CD14-positive monocyte (primary cell): ENCODE data around the gene MAPRE3. TPM values are rescaled to one million over a fixed set of nuclear protein-coding genes. Genes with fewer than 3 reads are reported as not detected.

ENCODE experiments used
- DNase-seq, 3 donors: peaks; one replicate each; pipeline ENCODE4 v3.0.0-alpha.2; 2011 to 2022
- H2AFZ ChIP-seq: 2 replicates; pipeline ENCODE4 v1.6.0; 2012; ENCODE audit warnings: mild to moderate bottlenecking, low read depth, low read length, inconsistent platforms; ENCODE audit not compliant: insufficient read depth, poor library complexity, severe bottlenecking
- H3K27ac ChIP-seq, 2 donors: 1 replicate in 1 of 2; 2 replicates in 1 of 2; pipeline ENCODE4 v1.5.1; 2012 to 2013; ENCODE audit warnings: low read length in 2 of 2, control low read depth in 1 of 2, inconsistent platforms in 1 of 2, low read depth in 1 of 2, mild to moderate bottlenecking in 1 of 2
- H3K27me3 ChIP-seq, 2 donors: one replicate each; pipeline versions ENCODE4 v1.6.0 to v1.6.1; 2011 to 2013; ENCODE audit warnings: low read length in 2 of 2; ENCODE audit not compliant: control insufficient read depth in 2 of 2, insufficient read depth in 2 of 2
- H3K36me3 ChIP-seq, 2 donors: replicated peaks in 1 of 2; 1 replicate in 1 of 2; 2 replicates in 1 of 2; pipeline versions ENCODE4 v1.5.1 to v1.6.1; 2012 to 2013; ENCODE audit warnings: low read length in 2 of 2, control low read depth in 1 of 2, inconsistent platforms in 1 of 2, mild to moderate bottlenecking in 1 of 2; ENCODE audit not compliant: insufficient read depth in 2 of 2, control insufficient read depth in 1 of 2
- H3K4me1 ChIP-seq, 2 donors: 1 replicate in 1 of 2; 2 replicates in 1 of 2; pipeline versions ENCODE4 v1.5.1 to v1.6.1; 2012 to 2013; ENCODE audit warnings: low read length in 2 of 2, control low read depth in 1 of 2, inconsistent platforms in 1 of 2, mild to moderate bottlenecking in 1 of 2, moderate library complexity in 1 of 2; ENCODE audit not compliant: insufficient read depth in 2 of 2, control insufficient read depth in 1 of 2
- H3K4me2 ChIP-seq: replicated peaks from 2 replicates; pipeline ENCODE3; 2012; ENCODE audit warnings: low read length, moderate library complexity, mild to moderate bottlenecking; ENCODE audit not compliant: poor library complexity, severe bottlenecking; ENCODE audit errors: extremely low read depth
- H3K4me3 ChIP-seq, 3 experiments: fragments of 200-600 bp in 1 of 3; sonication (generic) in 1 of 3; replicated peaks in 1 of 3; 1 replicate in 2 of 3; 2 replicates in 1 of 3; pipeline ENCODE4 v1.5.1; 2011 to 2013; ENCODE audit warnings: low read length in 3 of 3, mild to moderate bottlenecking in 3 of 3, control low read depth in 2 of 3, low read depth in 2 of 3, inconsistent platforms in 1 of 3, moderate library complexity in 1 of 3
- H3K79me2 ChIP-seq: 2 replicates; pipeline ENCODE4 v1.6.0; 2012; ENCODE audit warnings: mild to moderate bottlenecking, control low read depth, inconsistent platforms, low read length, moderate library complexity; ENCODE audit not compliant: insufficient read depth
- H3K9ac ChIP-seq: 2 replicates; pipeline ENCODE4 v1.6.0; 2017; ENCODE audit warnings: low read length, mild to moderate bottlenecking; ENCODE audit not compliant: insufficient read depth, poor library complexity, severe bottlenecking
- H3K9me3 ChIP-seq, 2 donors: replicated peaks in 1 of 2; 1 replicate in 1 of 2; 2 replicates in 1 of 2; pipeline versions ENCODE4 v1.5.1 to v1.6.1; 2012 to 2013; ENCODE audit warnings: low read length in 2 of 2, control low read depth in 1 of 2; ENCODE audit not compliant: control insufficient read depth in 1 of 2, insufficient read depth in 1 of 2
- H4K20me1 ChIP-seq: 2 replicates; pipeline ENCODE4 v1.6.0; 2012; ENCODE audit warnings: mild to moderate bottlenecking, low read length, control low read depth, moderate library complexity; ENCODE audit not compliant: insufficient read depth
- H3K27ac Mint-ChIP-seq, 7 donors: one replicate each; pipeline ENCODE4 v1.8.0; 2020; ENCODE audit warnings: mild to moderate bottlenecking in 7 of 7, mixed read lengths in 7 of 7, moderate library complexity in 6 of 7, inconsistent platforms in 2 of 7
- H3K27me3 Mint-ChIP-seq, 3 donors: one replicate each; pipeline ENCODE4 v1.8.0; 2021 to 2022; ENCODE audit warnings: low read depth in 3 of 3, mild to moderate bottlenecking in 3 of 3, mixed read lengths in 3 of 3, moderate library complexity in 3 of 3, inconsistent platforms in 1 of 3
- H3K36me3 Mint-ChIP-seq, 2 donors: one replicate each; pipeline ENCODE4 v1.8.0; 2020; ENCODE audit warnings: mixed read lengths in 2 of 2, inconsistent platforms in 1 of 2, mild to moderate bottlenecking in 1 of 2
- H3K4me1 Mint-ChIP-seq: one replicate; pipeline ENCODE4 v1.8.0; 2020; ENCODE audit warnings: mild to moderate bottlenecking, mixed read lengths
- H3K4me3 Mint-ChIP-seq, 2 donors: one replicate each; pipeline ENCODE4 v1.8.0; 2020; ENCODE audit warnings: mild to moderate bottlenecking in 2 of 2, mixed read lengths in 2 of 2, moderate library complexity in 1 of 2
- H3K9me3 Mint-ChIP-seq, 7 donors: one replicate each; pipeline ENCODE4 v1.8.0; 2020 to 2022; ENCODE audit warnings: mixed read lengths in 7 of 7, mild to moderate bottlenecking in 6 of 7, moderate library complexity in 6 of 7, inconsistent platforms in 2 of 7
- WGBS: methylation state at CpG from one replicate; pipeline ENCODE4 v1.1.5; 2013; ENCODE audit warnings: missing lambda C conversion rate; ENCODE audit not compliant: insufficient coverage; 5-methylcytosine and 5-hydroxymethylcytosine counted together
- intact Hi-C, 2 donors: fragments of 100-400 bp; cut with micrococcal nuclease; formaldehyde crosslinking; loops; one replicate each; pipeline versions ENCODE4 v1.15.0 to v1.15.1; 2023
- polyA plus RNA-seq, 3 donors: library from polyadenylated mRNA; depleted of rRNA in 1 of 3; unstranded in 2 of 3; stranded (reverse) in 1 of 3; fragments of 300-500 nt in 2 of 3; fragments of >200 nt in 1 of 3; fragmentation: Illumina TruSeq in 2 of 3; gene quantifications; 1 replicate in 2 of 3; 2 replicates in 1 of 3; pipeline ENCODE4 v1.2.3, GENCODE V29; 2012 to 2021
- TF ChIP-seq, protein P1 (sequence below): fragments of 200-600 bp; IDR thresholded peaks from one replicate; pipeline ENCODE4 v1.8.0; 2022; ENCODE audit warnings: antibody characterized with exemption, mild to moderate bottlenecking

The MAPRE3 gene
- polyA plus RNA-seq, 3 donors: 2.4 to 14.4 (median 3.5) TPM

DNA sequence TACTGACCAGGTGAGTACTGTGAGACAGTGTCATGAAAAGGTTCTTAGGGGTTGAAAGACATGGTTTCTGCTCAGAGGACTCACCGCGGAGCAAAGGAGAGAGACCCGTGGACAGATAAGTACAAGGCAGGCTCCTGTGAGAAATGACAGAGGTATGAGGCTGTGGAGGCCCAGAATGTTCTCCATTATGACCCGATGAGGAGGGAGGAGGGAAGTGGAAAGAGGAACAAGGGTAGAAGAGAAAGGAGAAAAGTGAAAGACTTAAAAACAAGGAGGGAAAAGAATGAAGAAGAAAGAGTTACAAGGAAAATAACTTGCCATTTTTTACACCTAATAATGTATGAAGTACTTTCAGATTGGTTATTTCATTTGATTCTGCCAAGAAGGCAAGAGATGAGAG lies 29.8 kb downstream of the MAPRE3 start:
- no peak overlapping the region for H3K27ac ChIP-seq
- H3K4me3 ChIP-seq: no peak overlapping the region
- H4K20me1 ChIP-seq: no peaks in the 10 kb centered on the region
- no peaks in the 10 kb centered on the region for H3K27me3 ChIP-seq
- H2AFZ ChIP-seq: peak overlapping the region; percentile 9
- TF ChIP-seq, protein P1, sequence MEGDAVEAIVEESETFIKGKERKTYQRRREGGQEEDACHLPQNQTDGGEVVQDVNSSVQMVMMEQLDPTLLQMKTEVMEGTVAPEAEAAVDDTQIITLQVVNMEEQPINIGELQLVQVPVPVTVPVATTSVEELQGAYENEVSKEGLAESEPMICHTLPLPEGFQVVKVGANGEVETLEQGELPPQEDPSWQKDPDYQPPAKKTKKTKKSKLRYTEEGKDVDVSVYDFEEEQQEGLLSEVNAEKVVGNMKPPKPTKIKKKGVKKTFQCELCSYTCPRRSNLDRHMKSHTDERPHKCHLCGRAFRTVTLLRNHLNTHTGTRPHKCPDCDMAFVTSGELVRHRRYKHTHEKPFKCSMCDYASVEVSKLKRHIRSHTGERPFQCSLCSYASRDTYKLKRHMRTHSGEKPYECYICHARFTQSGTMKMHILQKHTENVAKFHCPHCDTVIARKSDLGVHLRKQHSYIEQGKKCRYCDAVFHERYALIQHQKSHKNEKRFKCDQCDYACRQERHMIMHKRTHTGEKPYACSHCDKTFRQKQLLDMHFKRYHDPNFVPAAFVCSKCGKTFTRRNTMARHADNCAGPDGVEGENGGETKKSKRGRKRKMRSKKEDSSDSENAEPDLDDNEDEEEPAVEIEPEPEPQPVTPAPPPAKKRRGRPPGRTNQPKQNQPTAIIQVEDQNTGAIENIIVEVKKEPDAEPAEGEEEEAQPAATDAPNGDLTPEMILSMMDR: no peak
- no peaks in the 10 kb centered on the region for H3K36me3 ChIP-seq
- Mint-ChIP-seq H3K9me3 (no peaks in the 10 kb centered on the region), H3K4me3 (no peak overlapping the region), H3K27ac (peak overlapping the region in 5 of 7 donors; percentile 11 to 64 (median 27)), H3K36me3 (no peaks in the 10 kb centered on the region), H3K4me1 (peaks cover 13% of the 10 kb centered on the region), H3K27me3 (peaks cover 0 to 3% (median 1%) of the 10 kb centered on the region in 3 donors)
- H3K9ac ChIP-seq: no peak overlapping the region
- peak in 2 of 3 donors; percentile 14 to 15 for DNase-seq
- no peaks in the 10 kb centered on the region for H3K79me2 ChIP-seq
- H3K9me3 ChIP-seq: no peaks in the 10 kb centered on the region
- WGBS: 66% methylated on average over 4 of the region's 4 CpGs
- intact Hi-C loops: no loop called here
- H3K4me1 ChIP-seq: peaks cover 7% of the 10 kb centered on the region in 2 donors
- no peak overlapping the region for H3K4me2 ChIP-seq

DNA sequence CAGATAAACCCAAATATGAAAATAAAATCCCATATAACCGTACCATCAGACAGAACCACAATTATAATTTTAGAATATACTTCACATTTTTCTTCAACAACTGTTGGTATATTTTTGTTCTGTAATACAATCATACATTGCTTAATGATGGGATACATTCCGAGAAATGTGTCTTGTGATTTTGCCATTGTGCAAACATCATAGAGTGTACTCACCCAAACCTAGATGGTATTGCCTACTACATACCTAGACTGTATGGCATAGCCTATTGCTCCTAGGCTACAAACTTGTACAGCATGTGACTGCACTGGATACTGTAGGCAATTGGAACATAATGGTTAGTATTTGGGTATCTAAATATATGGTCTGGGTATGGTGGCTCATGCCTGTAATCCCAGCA lies 30.6 kb downstream of the MAPRE3 start:
- H4K20me1 ChIP-seq: no peaks in the 10 kb centered on the region
- WGBS: no CpG with 5 or more reads among the region's 2 CpGs
- H3K27me3 ChIP-seq: no peaks in the 10 kb centered on the region

More for the DNA sequence above, 30.6 kb downstream of the MAPRE3 start:
- TF ChIP-seq, protein P1: no peak
- intact Hi-C loops: no loop called here
- Histone ChIP-seq H3K27ac (no peak overlapping the region), H3K4me2 (no peak overlapping the region), H3K79me2 (no peaks in the 10 kb centered on the region), H3K4me1 (peaks cover 7% of the 10 kb centered on the region in 2 donors), H3K9me3 (no peaks in the 10 kb centered on the region), H2AFZ (no peak overlapping the region), H3K36me3 (no peaks in the 10 kb centered on the region), H3K4me3 (no peak overlapping the region), H3K9ac (no peak overlapping the region)
- DNase-seq: no peak
- Mint-ChIP-seq H3K9me3 (peaks cover 0 to 5% (median 0%) of the 10 kb centered on the region in 7 donors), H3K27ac (no peak overlapping the region), H3K27me3 (peaks cover 0 to 8% (median 3%) of the 10 kb centered on the region in 3 donors), H3K4me3 (no peak overlapping the region), H3K36me3 (no peaks in the 10 kb centered on the region), H3K4me1 (peaks cover 13% of the 10 kb centered on the region)
